HEK293 (cell line): ENCODE measurements around the gene CEP85L.

Experiments
- CTCF ChIA-PET: fragments of 350-600 bp; formaldehyde crosslinking; extraction: SDS; loops from one replicate; lab custom pipeline; 2021; ENCODE audit warnings: antibody characterized with exemption; lab: Yijun Ruan, JAX
- POLR2A ChIA-PET: fragments of 300-600 bp; formaldehyde crosslinking; extraction: SDS; loops from one replicate; lab custom pipeline; 2020; ENCODE audit warnings: antibody characterized with exemption, inconsistent platforms; lab: Yijun Ruan, JAX
- H3K27ac ChIP-seq: fragments of 200-500 bp; sonication (Bioruptor generic); 2 replicates; pipeline ENCODE4 v1.5.1; 2014; ENCODE audit warnings: low read depth, low read length, control low read depth, inconsistent platforms; ENCODE audit errors: extremely low read depth
- H3K36me3 ChIP-seq, 2 experiments: fragments of 200-500 bp in 1 of 2; sonication (Bioruptor generic) in 1 of 2; 1 replicate in 1 of 2; 2 replicates in 1 of 2; pipeline ENCODE4 v1.5.1; 2014 to 2017; ENCODE audit warnings: inconsistent platforms in 2 of 2, low read length in 2 of 2; ENCODE audit not compliant: control insufficient read depth in 2 of 2, insufficient read depth in 1 of 2
- H3K4me1 ChIP-seq: fragments of 200-500 bp; sonication (Bioruptor generic); 2 replicates; pipeline ENCODE4 v1.5.1; 2014; ENCODE audit warnings: mild to moderate bottlenecking, low read length, inconsistent platforms; ENCODE audit not compliant: control insufficient read depth, insufficient read depth
- H3K4me3 ChIP-seq: 2 replicates; pipeline ENCODE4 v1.5.1; 2011; ENCODE audit warnings: low read depth, mild to moderate bottlenecking, control low read depth, low read length, moderate library complexity
- H3K9me3 ChIP-seq: fragments of 200-500 bp; sonication (Bioruptor generic); 2 replicates; pipeline ENCODE4 v1.5.1; 2014; ENCODE audit warnings: low read depth, low read length, inconsistent platforms; ENCODE audit not compliant: control insufficient read depth, insufficient read depth
- BCL11A ChIP-seq: fragments of 450-650 bp; formaldehyde crosslinking; IDR thresholded peaks from 2 replicates; pipeline ENCODE4 v1.5.1; 2016; ENCODE audit warnings: low read depth, missing biosample characterization, missing genetic modification characterization
- CTCF ChIP-seq: fragments of 450-650 bp; formaldehyde crosslinking; IDR thresholded peaks from 2 replicates; pipeline ENCODE4 v1.5.1; 2016; ENCODE audit warnings: missing biosample characterization, missing genetic modification characterization
- FEZF1 ChIP-seq: fragments of 450-650 bp; formaldehyde crosslinking; IDR thresholded peaks from 2 replicates; pipeline ENCODE4 v1.5.1; 2016; ENCODE audit warnings: missing biosample characterization, missing genetic modification characterization
- KLF16 ChIP-seq: fragments of 450-650 bp; formaldehyde crosslinking; IDR thresholded peaks from 2 replicates; pipeline ENCODE4 v1.5.1; 2017; ENCODE audit warnings: missing biosample characterization, missing genetic modification characterization
- KLF7 ChIP-seq: fragments of 450-650 bp; formaldehyde crosslinking; IDR thresholded peaks from 2 replicates; pipeline ENCODE4 v1.5.1; 2016; ENCODE audit warnings: missing biosample characterization, missing genetic modification characterization, borderline replicate concordance
- KLF8 ChIP-seq: fragments of 450-650 bp; formaldehyde crosslinking; IDR thresholded peaks from 2 replicates; pipeline ENCODE4 v1.5.1; 2016; ENCODE audit warnings: missing biosample characterization, missing genetic modification characterization
- SALL2 ChIP-seq: fragments of 450-650 bp; formaldehyde crosslinking; IDR thresholded peaks from 2 replicates; pipeline ENCODE4 v1.5.0; 2017; ENCODE audit warnings: missing biosample characterization, mild to moderate bottlenecking, missing genetic modification characterization, borderline replicate concordance
- ZNF155 ChIP-seq: fragments of 450-650 bp; formaldehyde crosslinking; IDR thresholded peaks from 2 replicates; pipeline ENCODE4 v1.5.1; 2016; ENCODE audit warnings: missing biosample characterization, missing genetic modification characterization
- ZNF23 ChIP-seq: fragments of 450-650 bp; formaldehyde crosslinking; IDR thresholded peaks from 2 replicates; pipeline ENCODE4 v1.5.1; 2016; ENCODE audit warnings: missing biosample characterization, missing genetic modification characterization, borderline replicate concordance
- ZNF324 ChIP-seq: fragments of 450-650 bp; formaldehyde crosslinking; IDR thresholded peaks from 2 replicates; pipeline ENCODE4 v1.5.1; 2016; ENCODE audit warnings: missing biosample characterization, missing genetic modification characterization
- ZNF354C ChIP-seq: fragments of 450-650 bp; formaldehyde crosslinking; IDR thresholded peaks from 2 replicates; pipeline ENCODE4 v1.5.1; 2016; ENCODE audit warnings: missing biosample characterization, missing genetic modification characterization, low read depth, borderline replicate concordance
- ZNF37A ChIP-seq: fragments of 450-650 bp; IDR thresholded peaks from 2 replicates; pipeline ENCODE4 v1.5.1; 2018; ENCODE audit warnings: missing biosample characterization, missing genetic modification characterization
- ZNF433 ChIP-seq: fragments of 450-650 bp; formaldehyde crosslinking; IDR thresholded peaks from 2 replicates; pipeline ENCODE4 v1.5.1; 2016; ENCODE audit warnings: missing biosample characterization, missing genetic modification characterization, low read depth
- ZNF473 ChIP-seq: fragments of 450-650 bp; formaldehyde crosslinking; IDR thresholded peaks from 2 replicates; pipeline ENCODE4 v1.5.1; 2017; ENCODE audit warnings: missing biosample characterization, missing genetic modification characterization
- ZNF514 ChIP-seq: fragments of 450-650 bp; formaldehyde crosslinking; IDR thresholded peaks from 2 replicates; pipeline ENCODE4 v1.5.1; 2016; ENCODE audit warnings: missing biosample characterization, missing genetic modification characterization
- ZNF548 ChIP-seq: fragments of 450-650 bp; formaldehyde crosslinking; IDR thresholded peaks from 2 replicates; pipeline ENCODE4 v1.5.1; 2016; ENCODE audit warnings: missing biosample characterization, missing genetic modification characterization
- ZNF692 ChIP-seq: fragments of 450-650 bp; formaldehyde crosslinking; IDR thresholded peaks from 2 replicates; pipeline ENCODE4 v1.5.1; 2016; ENCODE audit warnings: missing biosample characterization, missing genetic modification characterization
- ZNF707 ChIP-seq: fragments of 450-650 bp; formaldehyde crosslinking; IDR thresholded peaks from 2 replicates; pipeline ENCODE4 v1.5.1; 2016; ENCODE audit warnings: missing biosample characterization, missing genetic modification characterization
- ZNF747 ChIP-seq: fragments of 450-650 bp; formaldehyde crosslinking; IDR thresholded peaks from 2 replicates; pipeline ENCODE4 v1.5.1; 2016; ENCODE audit warnings: missing biosample characterization, missing genetic modification characterization
- ZNF76 ChIP-seq: fragments of 450-650 bp; formaldehyde crosslinking; IDR thresholded peaks from 2 replicates; pipeline ENCODE4; 2016; ENCODE audit warnings: low read depth, missing biosample characterization, missing genetic modification characterization, borderline replicate concordance
- ZNF768 ChIP-seq: fragments of 450-650 bp; formaldehyde crosslinking; IDR thresholded peaks from 2 replicates; pipeline ENCODE4 v1.5.1; 2018; ENCODE audit warnings: missing biosample characterization, mild to moderate bottlenecking, missing genetic modification characterization
- ZNF791 ChIP-seq: fragments of 450-650 bp; formaldehyde crosslinking; IDR thresholded peaks from 2 replicates; pipeline ENCODE4 v1.5.1; 2016; ENCODE audit warnings: missing biosample characterization, missing genetic modification characterization
- ZNF792 ChIP-seq: fragments of 450-650 bp; formaldehyde crosslinking; IDR thresholded peaks from 2 replicates; pipeline ENCODE4 v1.5.1; 2016; ENCODE audit warnings: missing biosample characterization, missing genetic modification characterization
- ZSCAN23 ChIP-seq: fragments of 450-650 bp; formaldehyde crosslinking; IDR thresholded peaks from 2 replicates; pipeline ENCODE4 v1.5.1; 2016; ENCODE audit warnings: missing biosample characterization, missing genetic modification characterization
- TF ChIP-seq, protein P1 (sequence below): fragments of 450-650 bp; IDR thresholded peaks from 2 replicates; pipeline ENCODE4 v1.5.1; 2018; ENCODE audit warnings: missing biosample characterization, mild to moderate bottlenecking, missing genetic modification characterization

CEP85L gene

DNA sequence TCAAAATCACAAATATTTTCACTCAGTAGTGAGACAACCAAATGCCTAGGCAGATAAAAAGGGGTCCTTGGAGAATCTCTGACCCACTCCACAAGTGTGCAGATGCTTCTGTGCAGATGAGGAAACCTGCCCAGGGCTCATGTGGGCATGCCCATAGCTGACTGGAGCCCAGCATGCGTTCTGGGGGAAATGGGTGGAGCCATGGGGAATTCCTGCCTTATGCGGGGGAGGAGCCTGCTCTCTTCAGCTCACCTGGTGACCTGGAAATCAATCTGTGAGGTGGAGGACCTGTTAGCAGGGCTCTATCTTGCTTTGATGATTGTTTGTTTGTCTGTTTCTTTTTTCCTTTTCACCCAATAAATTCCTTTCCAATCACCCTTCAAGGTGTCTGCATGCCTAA is 126.7 kb downstream of the CEP85L start:
- Histone ChIP-seq H3K4me1 (no peaks in the 10 kb centered on the region), H3K9me3 (no peaks in the 10 kb centered on the region), H3K4me3 (no peak overlapping the region), H3K36me3 (peaks cover 4 to 5% of the 10 kb centered on the region in 2 experiments; a peak in 2 of 3 replicates), H3K27ac (no peak overlapping the region)
- ChIA-PET POLR2A (no interaction called here), CTCF (interaction anchor here (0.7 to 0.8 kb wide), 2 partner anchors 15 to 241 kb away, joined by 3 read pairs; no protein-coding TSS in a partner anchor)
- TF ChIP-seq ZNF76 (tag by site-specific recombination) (no peak), ZNF692 (tag by site-specific recombination) (no peak), ZNF768 (tag by site-specific recombination) (no peak), CTCF (tag by site-specific recombination) (no peak), ZNF473 (tag by site-specific recombination) (no peak), SALL2 (tag by site-specific recombination) (no peak), KLF16 (tag by site-specific recombination) (no peak), ZSCAN23 (tag by site-specific recombination) (no peak), FEZF1 (tag by site-specific recombination) (no peak), BCL11A (no peak), KLF7 (no peak), KLF8 (tag by site-specific recombination) (no peak), ZNF23 (tag by site-specific recombination) (no peak), ZNF747 (tag by site-specific recombination) (no peak), ZNF707 (no peak), ZNF514 (tag by site-specific recombination) (no peak), ZNF792 (tag by site-specific recombination) (no peak), ZNF548 (tag by site-specific recombination) (no peak)

GRCh38 chr6:118523216-118523615 is 128.2 kb downstream of the CEP85L start:
- no peaks in the 10 kb centered on the region for H3K4me1 ChIP-seq
- H3K36me3 ChIP-seq: peaks cover 4 to 5% of the 10 kb centered on the region in 2 experiments; a peak in 2 of 3 replicates
- ChIA-PET POLR2A (no interaction called here), CTCF (no interaction called here)
- no peak overlapping the region for H3K27ac ChIP-seq
- H3K9me3 ChIP-seq: no peaks in the 10 kb centered on the region
- H3K4me3 ChIP-seq: no peak overlapping the region
- TF ChIP-seq ZNF37A (no peak), ZNF433 (no peak), ZNF155 (tag by site-specific recombination) (no peak), ZNF354C (no peak), ZNF791 (tag by site-specific recombination) (no peak), ZNF324 (no peak)
- TF ChIP-seq, protein P1, sequence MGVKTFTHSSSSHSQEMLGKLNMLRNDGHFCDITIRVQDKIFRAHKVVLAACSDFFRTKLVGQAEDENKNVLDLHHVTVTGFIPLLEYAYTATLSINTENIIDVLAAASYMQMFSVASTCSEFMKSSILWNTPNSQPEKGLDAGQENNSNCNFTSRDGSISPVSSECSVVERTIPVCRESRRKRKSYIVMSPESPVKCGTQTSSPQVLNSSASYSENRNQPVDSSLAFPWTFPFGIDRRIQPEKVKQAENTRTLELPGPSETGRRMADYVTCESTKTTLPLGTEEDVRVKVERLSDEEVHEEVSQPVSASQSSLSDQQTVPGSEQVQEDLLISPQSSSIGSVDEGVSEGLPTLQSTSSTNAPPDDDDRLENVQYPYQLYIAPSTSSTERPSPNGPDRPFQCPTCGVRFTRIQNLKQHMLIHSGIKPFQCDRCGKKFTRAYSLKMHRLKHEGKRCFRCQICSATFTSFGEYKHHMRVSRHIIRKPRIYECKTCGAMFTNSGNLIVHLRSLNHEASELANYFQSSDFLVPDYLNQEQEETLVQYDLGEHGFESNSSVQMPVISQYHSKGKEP (tag by site-specific recombination): no peak
